Activated CD4-positive, alpha-beta T cell treated with anti-CD3 and anti-CD28 coated beads, Interleukin-2, amount 50 U/mL, for 24 hours (primary cell): ENCODE results near the gene ELN.

Source experiments
- DNase-seq, 2 donors: peaks; one replicate each; pipeline ENCODE4 v3.0.0-alpha.2; 2020; ENCODE audit warnings: low read depth in 1 of 2, low spot score in 1 of 2

ELN gene

GRCh38 chr7:74059681-74060588, 32.0 kb downstream of the ELN start:
- no peak for DNase-seq

GRCh38 chr7:74061840-74062539, 34.0 kb downstream of the ELN start:
- peak in 1 of 2 donors; percentile 23 for DNase-seq

GRCh38 chr7:74063223-74063641, 35.3 kb downstream of the ELN start:
- no peak for DNase-seq

GRCh38 chr7:74063646-74064045, 35.7 kb downstream of the ELN start:
- DNase-seq, result no peak

- no peak for DNase-seq
These were observed 36.7 kb downstream of the ELN start for GRCh38 chr7:74064696-74065095.

GRCh38 chr7:74066626-74067025, 38.7 kb downstream of the ELN start:
- DNase-seq, result no peak

GRCh38 chr7:74068378-74069085, 40.6 kb downstream of the ELN start:
- DNase-seq, result no peak

GRCh38 chr7:74069086-74069541, 41.1 kb downstream of the ELN start:
- no peak for DNase-seq

- DNase-seq, result no peak
These were observed 42.0 kb downstream of the ELN start for GRCh38 chr7:74069790-74070618.

GRCh38 chr7:74070619-74070921, 42.6 kb downstream of the ELN start:
- no peak for DNase-seq

- no peak for DNase-seq
These were observed 43.1 kb downstream of the ELN start for GRCh38 chr7:74071121-74071520.

- no peak for DNase-seq
These were observed 46.8 kb downstream of the ELN start for GRCh38 chr7:74074770-74075169.

GRCh38 chr7:74078461-74078860, 50.5 kb downstream of the ELN start:
- DNase-seq, result no peak

- DNase-seq, result no peak
These were observed 54.8 kb downstream of the ELN start for GRCh38 chr7:74082770-74083116.

GRCh38 chr7:74083117-74083876, 55.3 kb downstream of the ELN start, which contains the start of gene LIMK1:
Gene LIMK1, plus strand, starts transcription at chr7:74083804. Its CDS starts 187 bp downstream, at chr7:74083991.
- DNase-seq, result peak; percentile 63 to 70

- no peak for DNase-seq
These were observed 56.2 kb downstream of the ELN start for GRCh38 chr7:74083928-74084721.

- DNase-seq, result no peak
These were observed 57.0 kb downstream of the ELN start for GRCh38 chr7:74084722-74085578.

GRCh38 chr7:74087791-74088453, 59.9 kb downstream of the ELN start:
- no peak for DNase-seq
